Thyroid gland (tissue), 4 donors: ENCODE data around the gene SYNJ2. TPM values are rescaled to one million over a fixed set of nuclear protein-coding genes. Genes with fewer than 3 reads are reported as not detected.

Experiments used
- DNase-seq, 2 donors: peaks; one replicate each; pipeline ENCODE4 v3.0.0-alpha.2; 2019
- H3K27ac ChIP-seq, 3 donors: fragments of 200-600 bp; sonication (generic); 1 replicate in 2 of 3; 2 replicates in 1 of 3; pipeline ENCODE4 v1.5.1; 2016 to 2019; ENCODE audit warnings: mild to moderate bottlenecking in 1 of 3, moderate library complexity in 1 of 3
- H3K27me3 ChIP-seq: fragments of 200-600 bp; sonication (generic); one replicate; pipeline ENCODE4 v1.5.1; 2019
- H3K36me3 ChIP-seq, 2 donors: fragments of 200-600 bp; sonication (generic); one replicate each; pipeline ENCODE4 v1.5.1; 2016 to 2019
- H3K4me1 ChIP-seq, 2 donors: fragments of 200-600 bp; sonication (generic); one replicate each; pipeline ENCODE4 v1.5.1; 2017 to 2019
- H3K4me3 ChIP-seq, 3 donors: fragments of 200-600 bp; sonication (generic); replicated peaks in 1 of 3; 1 replicate in 2 of 3; 2 replicates in 1 of 3; pipeline ENCODE4 v1.5.1; 2016; ENCODE audit warnings: mild to moderate bottlenecking in 1 of 3
- H3K9me3 ChIP-seq: fragments of 200-600 bp; sonication (generic); one replicate; pipeline ENCODE4 v1.5.1; 2017
- CTCF ChIP-seq, 6 experiments: fragments of 200-600 bp in 3 of 6; fragments of 450-650 bp in 3 of 6; sonication (generic) in 3 of 6; IDR thresholded peaks; one replicate each; pipeline ENCODE4 v1.5.1; 2016 to 2019; ENCODE audit warnings: antibody characterized with exemption in 6 of 6, mild to moderate bottlenecking in 2 of 6, inconsistent platforms in 1 of 6, moderate library complexity in 1 of 6
- POLR2A ChIP-seq, 2 donors: fragments of 450-650 bp; IDR thresholded peaks; one replicate each; pipeline ENCODE4 v1.6.1; 2017; ENCODE audit warnings: antibody characterized with exemption in 2 of 2, mild to moderate bottlenecking in 2 of 2, moderate library complexity in 1 of 2
- WGBS, 2 donors: methylation state at CpG; one replicate each; pipeline ENCODE4 v1.1.5; 2017; 5-methylcytosine and 5-hydroxymethylcytosine counted together
- intact Hi-C: fragments of 100-400 bp; cut with DNase I; formaldehyde crosslinking; loops from one replicate; pipeline ENCODE4 v1.15.1; 2023
- total RNA-seq, 4 donors: library from RNA; depleted of rRNA; stranded (reverse); fragments of >200 nt; gene quantifications; one replicate each; pipeline ENCODE4 v1.2.3, GENCODE V29; 2016

Gene SYNJ2
- total RNA-seq, 4 donors from 2014 or later, result 11.3 to 22.7 (median 13.5) TPM

DNA sequence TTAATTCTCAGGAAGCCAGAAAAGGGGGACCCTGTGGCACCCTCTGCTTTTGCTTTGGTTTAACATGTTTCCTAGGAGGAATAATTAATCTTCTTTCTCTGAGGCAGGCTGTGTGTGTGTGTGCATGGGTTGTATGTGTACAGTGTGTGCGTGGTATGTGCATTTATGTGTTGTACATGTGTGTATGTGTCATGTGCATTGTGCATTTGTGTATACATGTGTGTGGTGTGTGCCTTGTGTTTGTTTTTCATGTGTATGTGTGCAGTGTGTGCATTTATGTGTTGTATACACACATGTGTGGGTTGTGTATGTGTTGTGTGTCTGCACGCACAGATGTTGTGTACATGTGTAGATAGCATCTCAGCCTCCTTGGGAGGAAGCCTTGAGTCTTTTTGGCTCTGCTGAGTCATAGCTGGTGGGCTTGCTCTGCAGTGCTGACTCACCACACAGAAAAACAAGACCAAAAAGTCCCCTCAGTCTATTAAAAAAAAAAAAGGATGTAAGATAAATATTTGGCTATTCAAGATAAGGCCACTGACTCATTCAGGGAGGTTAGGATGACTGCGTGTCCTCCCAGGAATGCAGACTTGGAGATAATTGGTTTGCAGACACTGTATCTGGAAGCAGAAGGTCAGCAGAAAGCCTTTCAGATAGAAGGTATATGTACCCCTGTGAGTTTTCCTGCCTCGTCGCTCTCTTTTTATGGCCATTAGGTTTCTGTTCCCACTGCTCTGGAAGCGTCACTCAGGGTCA lies 58.6 kb downstream of the SYNJ2 start:
- TF ChIP-seq CTCF (IDR thresholded peaks at IDR 0.05) (no peak), POLR2A (IDR thresholded peaks at IDR 0.05) (no peak)
- Histone ChIP-seq H3K9me3 (no peaks in the 10 kb centered on the region), H3K4me1 (peaks cover 0 to 26% of the 10 kb centered on the region in 2 donors), H3K27me3 (no peaks in the 10 kb centered on the region), H3K27ac (no peak overlapping the region), H3K36me3 (no peaks in the 10 kb centered on the region), H3K4me3 (no peak overlapping the region)
- WGBS, 2 donors, result 70 to 77% methylated on average over 6 of the region's 6 CpGs
- intact Hi-C loops, result no loop called here
- peak in 1 of 2 donors; percentile 3 for DNase-seq

DNA sequence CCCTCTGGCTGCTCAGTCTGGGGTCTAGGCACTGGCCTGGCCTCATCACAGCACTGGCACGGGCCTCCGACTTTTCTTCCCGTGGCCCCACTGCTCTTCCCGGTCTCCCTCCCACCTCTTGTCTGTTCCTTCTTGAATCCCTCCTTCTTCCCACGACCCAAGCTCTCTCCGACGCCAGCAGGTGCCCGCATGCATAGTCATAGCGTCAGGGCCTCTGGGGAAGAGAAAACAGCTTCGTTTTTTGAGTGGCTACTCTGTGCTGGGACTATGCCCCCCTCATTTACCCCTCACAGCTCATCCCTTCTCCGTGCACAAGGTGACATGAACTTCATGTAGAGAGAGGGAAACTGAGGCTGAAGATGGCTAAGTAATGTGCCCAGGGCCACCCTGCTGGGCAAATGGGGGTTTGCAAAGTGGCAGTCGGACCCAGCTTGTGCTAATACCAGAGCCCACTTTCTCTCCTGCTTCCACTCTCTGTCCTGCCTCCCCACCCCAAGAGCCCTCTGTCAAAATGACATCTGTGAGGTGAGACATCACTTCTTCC lies 59.2 kb downstream of the SYNJ2 start:
- Histone ChIP-seq H3K4me1 (peaks cover 0 to 30% of the 10 kb centered on the region in 2 donors), H3K9me3 (no peaks in the 10 kb centered on the region), H3K36me3 (no peaks in the 10 kb centered on the region), H3K4me3 (no peak overlapping the region), H3K27me3 (no peaks in the 10 kb centered on the region), H3K27ac (peak overlapping the region in 1 of 3 donors; percentile 38)
- WGBS, 2 donors, result 80 to 87% methylated on average over 12 of the region's 12 CpGs
- no peak for DNase-seq
- intact Hi-C loops, result no loop called here
- TF ChIP-seq CTCF (IDR thresholded peaks at IDR 0.05), result no peak
- no peak for TF ChIP-seq POLR2A (IDR thresholded peaks at IDR 0.05)

DNA sequence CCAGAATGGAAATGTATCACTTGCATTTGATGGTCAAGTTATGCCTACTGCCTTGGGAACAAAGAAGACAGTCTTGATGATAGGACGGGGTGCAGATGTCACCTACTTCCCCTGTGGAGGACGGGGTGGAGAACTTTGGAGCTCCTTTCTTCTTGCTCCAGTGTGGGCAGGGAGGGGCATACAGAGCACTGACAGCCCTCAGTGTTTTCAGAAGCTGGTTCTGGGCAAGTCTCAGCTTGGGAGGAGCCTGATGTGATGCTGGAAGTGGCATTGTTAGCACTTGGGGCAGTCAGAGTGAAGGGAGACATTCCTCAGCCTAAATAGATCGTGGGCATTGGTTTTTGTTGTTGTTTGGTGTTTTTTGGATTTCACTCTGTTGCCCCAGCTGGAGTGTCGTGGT lies 59.7 kb downstream of the SYNJ2 start:
- Histone ChIP-seq H3K4me1 (peaks cover 0 to 30% of the 10 kb centered on the region in 2 donors), H3K27ac (peak overlapping the region in 1 of 3 donors; percentile 38), H3K4me3 (no peak overlapping the region), H3K9me3 (no peaks in the 10 kb centered on the region), H3K36me3 (no peaks in the 10 kb centered on the region), H3K27me3 (no peaks in the 10 kb centered on the region)
- no peak for DNase-seq
- 91 to 93% methylated on average over 4 of the region's 4 CpGs for WGBS, 2 donors
- TF ChIP-seq CTCF (IDR thresholded peaks at IDR 0.05) (no peak), POLR2A (IDR thresholded peaks at IDR 0.05) (no peak)
- intact Hi-C loops, result no loop called here

DNA sequence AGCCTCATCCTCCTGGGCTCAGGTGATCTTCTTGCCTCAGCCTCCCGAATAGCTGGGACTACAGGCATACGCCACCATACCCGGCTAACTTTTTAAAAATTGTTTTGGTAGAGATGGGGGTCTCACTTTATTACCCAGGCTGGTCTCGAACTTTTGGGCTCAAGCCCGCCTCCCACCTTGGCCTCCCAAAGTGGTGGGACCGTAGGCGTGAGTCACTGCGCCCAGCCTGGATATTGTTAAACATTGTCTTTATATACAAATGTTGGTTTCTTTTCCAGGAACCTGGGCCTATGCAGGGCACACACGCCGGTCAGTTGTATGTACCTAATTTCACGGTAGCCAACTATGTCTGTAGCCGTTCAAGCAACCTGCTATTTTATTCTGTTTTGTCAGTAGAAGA lies 60.1 kb downstream of the SYNJ2 start:
- no peaks in the 10 kb centered on the region for H3K9me3 ChIP-seq
- WGBS, 2 donors, result 95 to 97% methylated on average over 12 of the region's 12 CpGs
- no peak overlapping the region for H3K4me3 ChIP-seq
- no peaks in the 10 kb centered on the region for H3K27me3 ChIP-seq
- H3K4me1 ChIP-seq, result peaks cover 0 to 30% of the 10 kb centered on the region in 2 donors
- intact Hi-C loops, result no loop called here
- no peak for TF ChIP-seq POLR2A (IDR thresholded peaks at IDR 0.05)
- TF ChIP-seq CTCF (IDR thresholded peaks at IDR 0.05), result no peak
- H3K27ac ChIP-seq, result peak overlapping the region; percentile 5 to 44 (median 36)
- DNase-seq, result no peak
- no peaks in the 10 kb centered on the region for H3K36me3 ChIP-seq

DNA sequence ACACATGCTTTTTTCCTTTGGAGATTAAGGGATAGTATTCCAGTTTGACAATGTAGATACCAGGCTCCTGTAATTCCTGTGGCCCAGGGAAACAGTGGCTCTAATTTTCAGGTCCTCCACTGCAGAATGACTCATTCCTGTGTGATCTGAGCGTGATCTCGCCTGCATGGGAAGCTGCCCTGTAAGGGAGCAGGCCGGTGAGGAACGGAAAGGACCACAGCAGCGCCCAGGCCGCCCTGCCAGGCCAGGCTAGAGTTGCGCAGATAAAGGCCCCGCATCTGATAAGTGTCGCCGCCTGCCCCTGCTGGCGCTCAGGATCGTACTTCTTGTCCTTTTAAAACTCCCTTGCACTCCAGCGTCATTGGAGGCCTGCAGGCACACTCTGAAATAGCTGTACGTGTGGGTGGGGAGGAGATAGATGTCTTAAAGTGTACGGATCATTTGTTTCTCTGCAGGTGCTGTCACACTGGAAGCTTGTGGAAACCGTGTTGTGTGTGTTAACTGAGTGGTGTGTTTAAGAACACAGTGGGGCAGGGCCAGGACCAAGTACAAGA lies 60.7 kb downstream of the SYNJ2 start:
- intact Hi-C loops, result no loop called here
- DNase-seq, result peak; percentile 73 to 74
- no peaks in the 10 kb centered on the region for H3K36me3 ChIP-seq
- H3K27ac ChIP-seq, result peak overlapping the region; percentile 5 to 44 (median 36)
- H3K27me3 ChIP-seq, result no peaks in the 10 kb centered on the region
- no peaks in the 10 kb centered on the region for H3K9me3 ChIP-seq
- 60 to 69% methylated on average over 16 of the region's 16 CpGs for WGBS, 2 donors
- H3K4me1 ChIP-seq, result peaks cover 0 to 30% of the 10 kb centered on the region in 2 donors
- H3K4me3 ChIP-seq, result no peak overlapping the region
- TF ChIP-seq POLR2A (IDR thresholded peaks at IDR 0.05) (no peak), CTCF (IDR thresholded peaks at IDR 0.05) (no peak)
